A549 (cell line): ENCODE measurements around the gene ASB11.

Experiments used
- CTCF ChIP-seq: fragments of >200 bp; sonication (Bioruptor Twin); formaldehyde crosslinking; IDR thresholded peaks from 3 replicates; pipeline ENCODE4 v1.5.1; 2016
- EP300 ChIP-seq, 2 experiments: fragments of >200 bp; sonication (Bioruptor Twin); formaldehyde crosslinking; IDR thresholded peaks; 2 replicates in 1 of 2; 3 replicates in 1 of 2; pipeline ENCODE4 v1.6.1; 2016 to 2017
- ESRRA ChIP-seq: fragments of 150-350 bp; IDR thresholded peaks from 2 replicates; pipeline ENCODE4 v1.6.1; 2014; ENCODE audit warnings: mild to moderate bottlenecking, low read length, borderline replicate concordance
- JUN ChIP-seq, 2 experiments: fragments of >200 bp; sonication (Bioruptor Twin); formaldehyde crosslinking; IDR thresholded peaks; 2 replicates in 1 of 2; 3 replicates in 1 of 2; pipeline ENCODE4 v1.6.1; 2016 to 2017
- KDM1A ChIP-seq: fragments of 200-600 bp; sonication (generic); IDR thresholded peaks from 2 replicates; pipeline ENCODE4 v1.6.1; 2016; ENCODE audit warnings: low read depth, mild to moderate bottlenecking
- MAZ ChIP-seq: fragments of 150-350 bp; IDR thresholded peaks from 2 replicates; pipeline ENCODE4 v1.6.1; 2014; ENCODE audit warnings: antibody characterized with exemption, low read depth, low read length, borderline replicate concordance
- NR3C1 ChIP-seq: fragments of >200 bp; sonication (Bioruptor Twin); formaldehyde crosslinking; IDR thresholded peaks from 3 replicates; pipeline ENCODE4 v1.6.1; 2017
- RAD21 ChIP-seq, 2 experiments: fragments of >200 bp in 1 of 2; sonication (Bioruptor Twin) in 1 of 2; formaldehyde crosslinking in 1 of 2; IDR thresholded peaks in 1 of 2; conservative IDR thresholded peaks in 1 of 2; 2 replicates in 1 of 2; 3 replicates in 1 of 2; pipeline ENCODE4 v1.6.1; 2012 to 2018; ENCODE audit warnings: inconsistent platforms in 1 of 2
- RFX5 ChIP-seq: fragments of 450-650 bp; IDR thresholded peaks from 2 replicates; pipeline ENCODE4 v1.7.1; 2014; ENCODE audit warnings: antibody characterized with exemption, mild to moderate bottlenecking, moderate library complexity
- SMC3 ChIP-seq: fragments of >200 bp; sonication (Bioruptor Twin); formaldehyde crosslinking; IDR thresholded peaks from 3 replicates; pipeline ENCODE4 v1.6.1; 2018; ENCODE audit warnings: inconsistent platforms
- USF2 ChIP-seq: fragments of 450-650 bp; IDR thresholded peaks from 2 replicates; pipeline ENCODE4 v1.6.1; 2014; ENCODE audit warnings: antibody characterized with exemption

DNA sequence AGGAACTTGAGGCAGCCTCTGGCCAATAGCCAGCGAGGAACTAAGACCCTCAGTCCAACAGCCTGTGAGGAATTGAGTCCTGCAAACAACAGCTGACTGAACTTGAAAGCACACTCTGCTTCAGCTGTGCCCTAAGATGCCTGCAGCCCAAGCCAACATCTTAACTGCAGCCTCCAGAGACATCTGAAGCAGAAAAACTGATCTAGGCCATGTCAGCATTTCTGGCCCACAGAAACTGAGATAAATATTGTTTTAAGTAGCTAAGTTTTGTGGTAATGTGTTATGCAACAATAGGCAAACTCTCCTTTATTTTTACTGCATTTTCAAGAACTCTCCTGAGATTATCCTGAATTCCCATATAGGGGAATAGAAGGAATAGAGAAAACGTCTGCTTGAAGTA lies 44.3 kb upstream of the ASB11 start:
- TF ChIP-seq SMC3 (no peak), MAZ (no peak), NR3C1 (no peak), CTCF (no peak), RFX5 (no peak), ESRRA (no peak), KDM1A (no peak), USF2 (no peak), EP300 (IDR thresholded peaks at IDR 0.05) (no peak), RAD21 (conservative IDR thresholded peaks at IDR 0.05 in 1 of 2, IDR thresholded peaks at IDR 0.05 in 1 of 2) (no peak), JUN (IDR thresholded peaks at IDR 0.05) (no peak)
